Cardiac fibroblast (primary cell): ENCODE results near the gene TNNT3.

Experiments used
- DNase-seq, 2 donors: peaks; one replicate each; pipeline versions ENCODE4 v3.0.0 to v3.0.0-alpha.2; 2010; ENCODE audit warnings: low read depth in 2 of 2
- H3K4me3 ChIP-seq, 2 donors: replicated peaks in 1 of 2; 1 replicate in 1 of 2; 2 replicates in 1 of 2; pipeline ENCODE4 v1.5.1; 2011; ENCODE audit warnings: low read depth in 2 of 2, low read length in 2 of 2, mild to moderate bottlenecking in 2 of 2, moderate library complexity in 1 of 2
- TF ChIP-seq, protein P1 (sequence below): IDR thresholded peaks from one replicate; pipeline ENCODE4 v1.5.1; 2011; ENCODE audit warnings: low read depth, mild to moderate bottlenecking, low read length, inconsistent platforms

The TNNT3 gene

DNA sequence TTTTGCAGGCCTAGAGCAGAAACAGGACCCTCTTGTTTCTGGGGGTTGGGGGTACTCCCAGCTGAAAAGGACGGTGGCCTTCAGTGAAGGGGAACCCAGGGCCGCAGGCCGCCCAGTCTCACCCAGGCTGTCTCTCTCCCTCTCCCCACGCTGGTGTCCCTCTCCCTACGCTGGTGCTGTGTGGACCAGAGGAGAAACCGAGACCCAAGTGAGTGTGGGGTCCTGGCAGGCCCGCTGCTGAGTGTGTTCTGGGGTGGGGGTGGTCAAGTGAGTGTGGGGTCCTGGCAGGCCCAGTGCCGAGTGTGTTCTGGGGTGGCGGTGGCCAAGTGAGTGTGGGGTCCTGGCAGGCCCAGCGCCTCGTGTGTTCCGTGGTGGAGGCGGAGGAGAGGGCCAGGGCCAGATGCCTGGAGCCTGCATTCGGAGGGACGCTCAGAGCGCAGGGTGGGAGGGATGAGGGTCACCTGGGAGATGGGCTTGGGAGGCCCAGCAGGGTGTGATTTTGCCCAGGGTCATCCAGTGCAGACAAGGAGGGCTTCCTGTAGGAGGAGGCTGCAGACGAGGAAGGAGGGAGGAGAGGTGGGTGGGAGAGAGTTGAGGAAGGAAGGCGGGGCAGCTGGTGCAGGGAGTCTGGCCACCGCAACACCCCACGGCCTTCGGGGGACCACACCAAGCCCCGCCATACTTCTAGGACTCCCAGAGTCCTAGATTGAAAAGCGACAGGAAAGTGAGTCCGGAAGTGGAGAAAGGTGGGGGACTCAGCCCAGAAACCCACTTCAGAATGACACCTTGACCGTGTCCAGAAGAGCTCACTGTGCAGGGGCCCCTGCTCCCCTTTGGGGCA, 10.3 kb downstream of the TNNT3 start:
- no peak overlapping the region for H3K4me3 ChIP-seq
- TF ChIP-seq, protein P1, sequence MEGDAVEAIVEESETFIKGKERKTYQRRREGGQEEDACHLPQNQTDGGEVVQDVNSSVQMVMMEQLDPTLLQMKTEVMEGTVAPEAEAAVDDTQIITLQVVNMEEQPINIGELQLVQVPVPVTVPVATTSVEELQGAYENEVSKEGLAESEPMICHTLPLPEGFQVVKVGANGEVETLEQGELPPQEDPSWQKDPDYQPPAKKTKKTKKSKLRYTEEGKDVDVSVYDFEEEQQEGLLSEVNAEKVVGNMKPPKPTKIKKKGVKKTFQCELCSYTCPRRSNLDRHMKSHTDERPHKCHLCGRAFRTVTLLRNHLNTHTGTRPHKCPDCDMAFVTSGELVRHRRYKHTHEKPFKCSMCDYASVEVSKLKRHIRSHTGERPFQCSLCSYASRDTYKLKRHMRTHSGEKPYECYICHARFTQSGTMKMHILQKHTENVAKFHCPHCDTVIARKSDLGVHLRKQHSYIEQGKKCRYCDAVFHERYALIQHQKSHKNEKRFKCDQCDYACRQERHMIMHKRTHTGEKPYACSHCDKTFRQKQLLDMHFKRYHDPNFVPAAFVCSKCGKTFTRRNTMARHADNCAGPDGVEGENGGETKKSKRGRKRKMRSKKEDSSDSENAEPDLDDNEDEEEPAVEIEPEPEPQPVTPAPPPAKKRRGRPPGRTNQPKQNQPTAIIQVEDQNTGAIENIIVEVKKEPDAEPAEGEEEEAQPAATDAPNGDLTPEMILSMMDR, result no peak
- no peak for DNase-seq

DNA sequence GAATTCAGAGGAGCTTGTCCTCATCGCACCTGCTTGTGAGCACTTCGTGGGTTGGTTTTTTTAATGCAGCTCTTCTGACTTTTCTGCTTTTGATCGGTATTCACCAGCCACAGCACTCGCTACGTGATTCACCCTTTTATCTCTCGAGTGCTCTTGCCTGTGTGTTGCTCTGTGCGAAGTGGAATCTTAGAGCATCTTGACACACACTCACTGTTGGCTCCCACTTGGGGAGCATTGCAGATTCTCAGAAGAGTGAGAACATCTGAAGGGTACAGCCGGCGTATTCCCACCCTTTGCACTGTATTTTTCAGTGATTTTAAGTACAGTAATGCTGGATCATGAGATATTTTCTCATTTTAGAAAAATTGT, 10.9 kb downstream of the TNNT3 start:
- peak in 1 of 2 donors; percentile 44 for DNase-seq

DNA sequence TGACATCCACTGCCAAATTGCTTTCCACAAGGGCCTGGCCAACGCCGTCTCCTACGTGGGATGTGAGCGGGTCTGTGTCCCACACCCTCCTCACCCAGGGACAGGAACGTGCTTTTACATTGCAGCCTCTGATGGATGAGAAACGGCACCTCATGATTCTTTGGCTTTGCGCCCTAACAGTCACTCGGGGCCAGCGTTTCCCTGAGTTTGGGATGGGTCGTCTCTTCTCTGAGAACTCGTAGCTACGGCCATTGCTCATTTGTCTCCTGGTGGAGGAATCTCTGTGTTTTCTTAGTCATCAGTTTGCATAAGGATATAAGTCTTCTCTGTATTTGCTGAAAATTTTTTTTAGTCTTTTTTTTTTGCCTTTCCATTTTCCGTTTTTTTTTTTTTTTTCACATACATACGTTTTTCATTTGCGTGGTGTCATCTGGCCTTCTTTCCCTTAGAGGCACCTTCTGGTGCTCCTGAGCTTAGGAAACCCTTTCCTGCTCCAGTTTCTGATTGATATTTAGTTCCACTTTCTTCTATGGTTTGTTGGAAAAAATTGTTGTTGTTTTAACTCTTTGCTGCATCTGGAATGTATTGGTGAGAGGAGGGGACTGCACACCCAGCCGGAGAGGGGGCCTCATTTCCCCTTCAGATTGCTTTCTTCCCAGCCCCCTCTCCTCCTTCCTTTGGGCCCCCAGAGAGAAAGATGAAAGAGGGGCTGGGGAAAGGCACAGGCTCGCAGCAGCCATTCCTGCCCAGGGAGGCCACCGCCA, 12.0 kb downstream of the TNNT3 start:
- TF ChIP-seq, protein P1, result peak; percentile 1
- peak; percentile 66 to 89 for DNase-seq
- no peak overlapping the region for H3K4me3 ChIP-seq

More for the DNA sequence above, 10.9 kb downstream of the TNNT3 start:
- no peak overlapping the region for H3K4me3 ChIP-seq
- TF ChIP-seq, protein P1, result no peak

DNA sequence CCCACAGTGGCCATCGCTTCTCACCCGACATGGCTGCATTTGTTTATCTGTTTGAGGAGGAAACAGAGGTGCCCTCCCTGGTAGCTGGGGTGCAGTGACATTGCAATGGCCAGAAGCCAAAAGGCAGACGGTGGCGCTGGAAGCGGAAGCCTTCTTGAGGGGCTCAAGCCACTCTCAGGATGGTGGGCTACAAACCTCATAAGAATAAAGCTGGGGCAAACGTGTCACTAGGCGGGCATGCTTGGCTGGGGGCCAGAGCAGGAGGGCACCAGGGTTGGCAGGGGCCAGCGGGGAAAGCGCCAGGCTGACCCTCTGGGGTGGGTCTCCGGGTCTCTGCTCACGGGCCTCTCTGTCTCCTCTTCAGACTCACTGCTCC, 12.6 kb downstream of the TNNT3 start:
- H3K4me3 ChIP-seq, result no peak overlapping the region
- DNase-seq, result no peak
- TF ChIP-seq, protein P1, result no peak

DNA sequence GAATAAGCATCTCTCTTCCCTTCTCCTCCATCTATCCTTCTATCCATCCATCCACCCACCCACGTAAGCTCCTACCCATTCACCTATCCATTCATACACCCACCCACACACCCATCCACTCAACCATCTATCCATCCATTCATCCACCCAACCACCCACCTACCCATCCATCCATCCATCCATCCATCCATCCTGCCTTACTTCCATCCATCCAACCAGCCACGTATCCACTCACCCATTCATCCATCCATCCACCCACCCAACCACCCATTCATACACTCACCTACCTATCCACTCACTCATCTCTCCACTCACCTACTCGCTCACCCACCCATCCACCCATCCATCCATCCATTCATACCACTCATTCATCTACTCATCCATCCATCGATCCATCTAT, 13.2 kb downstream of the TNNT3 start:
- no peak for DNase-seq
- H3K4me3 ChIP-seq, result no peak overlapping the region
- TF ChIP-seq, protein P1, result no peak

DNA sequence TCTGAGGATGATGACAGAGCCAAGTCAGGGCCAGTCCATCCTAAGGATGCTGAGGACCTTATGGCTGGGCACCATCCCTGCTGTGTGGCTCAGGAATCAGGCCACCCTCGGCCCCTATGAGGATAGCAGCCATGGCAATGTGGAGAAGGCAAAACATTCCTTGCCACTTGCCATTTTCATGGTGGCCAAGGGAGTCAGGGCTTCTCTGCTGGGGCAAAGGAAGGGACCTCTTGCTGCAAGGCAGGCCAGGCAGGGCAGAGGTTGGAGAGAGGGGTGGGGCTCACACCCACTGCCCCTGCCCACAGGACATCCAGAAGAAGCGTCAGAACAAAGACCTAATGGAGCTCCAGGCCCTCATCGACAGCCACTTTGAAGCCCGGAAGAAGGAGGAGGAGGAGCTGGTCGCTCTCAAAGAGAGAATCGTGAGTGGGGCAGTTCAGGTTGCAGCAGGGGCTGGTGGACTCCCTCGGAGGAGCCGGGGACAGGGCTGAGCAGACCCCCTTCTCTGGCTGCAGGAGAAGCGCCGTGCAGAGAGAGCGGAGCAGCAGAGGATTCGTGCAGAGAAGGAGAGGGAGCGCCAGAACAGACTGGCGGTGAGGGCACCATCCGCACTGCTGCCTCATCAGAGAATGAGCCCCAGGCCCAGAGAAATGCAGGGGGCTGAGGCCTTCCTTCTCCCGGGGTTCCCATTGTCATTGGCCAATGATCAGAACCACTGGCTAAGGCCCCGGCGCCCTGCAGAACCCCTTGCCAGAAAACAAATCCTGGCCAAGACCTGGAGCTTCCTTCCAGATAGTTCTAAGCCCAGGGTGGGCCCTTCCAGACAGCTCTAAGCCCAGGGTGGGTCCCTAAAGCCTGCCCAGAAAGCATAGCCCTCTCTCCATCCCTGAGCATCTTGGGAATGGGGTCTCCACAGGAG, 14.2 kb downstream of the TNNT3 start:
- DNase-seq, result no peak
- TF ChIP-seq, protein P1, result no peak
- H3K4me3 ChIP-seq, result no peak overlapping the region
